MM.1S (cell line): ENCODE data around the gene ATPAF1.

ENCODE experiments used
- CTCF ChIP-seq: fragments of 300-600 bp; sonication (generic); IDR thresholded peaks from 2 replicates; pipeline ENCODE4 v1.5.1; 2016; ENCODE audit warnings: antibody characterized with exemption, low read length, mixed read lengths
- EZH2 ChIP-seq: fragments of 300-600 bp; sonication (generic); optimal IDR thresholded peaks from 2 replicates; pipeline ENCODE3; 2017; ENCODE audit warnings: low read depth, mild to moderate bottlenecking, antibody characterized with exemption, low read length, mixed read lengths
- EZH2phosphoT487 ChIP-seq: fragments of 300-600 bp; sonication (generic); IDR thresholded peaks from 2 replicates; pipeline ENCODE4 v1.6.1; 2018; ENCODE audit warnings: antibody characterized with exemption, low read length

- no peak for TF ChIP-seq CTCF
- TF ChIP-seq EZH2 = no peak
- TF ChIP-seq EZH2phosphoT487 = no peak
Measured at GRCh38 chr1:46650491-46650890, 17.7 kb downstream of the ATPAF1 start.
